ELF-1 (cell line): ENCODE measurements around the gene BBS2.

Experiments
- DNase-seq: peaks from one replicate; pipeline ENCODE4 v3.0.0-alpha.2; 2016; ENCODE audit warnings: low read depth, low spot score

The BBS2 gene

DNA sequence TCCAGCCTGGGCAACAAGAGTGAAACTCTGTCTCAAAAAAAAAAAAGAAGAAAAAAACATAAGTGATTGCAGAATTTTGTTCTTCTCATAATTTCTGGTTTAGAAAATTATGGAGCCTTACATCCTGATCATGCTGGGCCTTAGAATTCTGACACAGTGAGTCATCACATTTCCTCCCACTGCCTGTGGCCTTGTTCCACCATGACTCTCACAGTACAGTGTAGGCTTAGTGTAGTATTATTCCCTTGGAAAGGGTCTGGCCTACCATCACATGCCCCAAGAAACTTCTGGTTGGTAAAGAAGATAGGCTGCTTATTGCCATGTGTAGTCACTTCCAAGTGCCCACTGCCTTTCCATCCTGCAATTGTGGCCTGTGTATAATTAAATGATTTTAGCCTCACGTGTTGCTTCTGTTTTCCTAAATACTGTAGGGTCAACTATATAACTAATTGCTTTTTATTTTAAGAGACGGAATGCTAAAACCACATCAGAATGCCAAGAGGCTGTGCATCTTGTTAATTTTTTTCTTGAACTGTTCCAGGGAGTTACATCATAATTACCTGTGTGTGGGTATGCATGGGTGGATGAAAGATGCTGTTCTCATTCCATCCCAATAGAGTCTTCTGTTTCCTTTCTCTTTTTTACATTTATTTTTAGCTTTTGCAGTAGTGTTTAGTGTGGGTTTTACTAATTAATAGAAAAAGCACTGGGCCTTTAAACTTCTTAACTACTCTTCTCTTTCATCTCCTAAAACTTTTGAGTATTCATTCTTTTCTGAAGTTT, 42.5 kb downstream of the BBS2 start:
- DNase-seq = no peak

DNA sequence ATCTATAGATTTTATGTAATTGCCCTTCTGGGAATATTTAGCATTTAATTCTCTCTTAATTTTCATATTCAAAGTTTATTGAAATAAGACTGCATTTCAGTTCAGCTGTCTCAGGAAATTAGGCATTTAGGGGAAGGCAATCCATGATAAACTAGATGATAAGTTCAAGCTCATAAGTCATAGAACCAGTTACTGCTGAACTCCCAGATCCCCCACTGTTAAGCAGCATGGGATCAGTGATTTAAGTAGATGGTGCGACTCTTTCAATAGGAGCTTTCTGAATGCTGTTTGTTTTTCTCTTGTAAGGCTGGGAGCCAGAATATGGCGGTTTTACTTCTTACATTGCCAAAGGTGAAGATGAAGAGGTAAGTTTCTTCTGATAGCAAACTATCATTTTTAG, 44.6 kb downstream of the BBS2 start:
- DNase-seq = no peak

DNA sequence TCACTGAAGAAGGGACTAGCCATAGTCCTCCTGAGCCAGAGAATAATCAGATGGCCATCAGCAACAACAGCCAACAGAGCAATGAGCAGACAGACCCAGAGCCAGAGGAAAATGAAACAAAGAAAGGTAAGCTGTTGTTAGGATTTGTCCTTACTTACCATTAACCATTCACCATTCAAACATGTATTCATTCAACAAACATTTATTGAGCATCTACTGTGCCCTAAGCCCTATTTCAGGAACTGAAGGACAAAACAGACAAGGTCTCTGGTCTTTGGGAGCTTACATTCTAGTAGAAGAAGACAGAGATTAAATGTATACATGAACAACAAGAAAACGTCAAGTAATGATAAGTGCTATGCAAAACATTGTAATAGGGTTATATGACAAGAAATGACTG, 49.2 kb downstream of the BBS2 start:
- DNase-seq = no peak

- DNase-seq = no peak
These were observed 49.6 kb downstream of the BBS2 start for GRCh38 chr16:56470232-56470631.

GRCh38 chr16:56469748-56470147, 50.1 kb downstream of the BBS2 start:
- no peak for DNase-seq

DNA sequence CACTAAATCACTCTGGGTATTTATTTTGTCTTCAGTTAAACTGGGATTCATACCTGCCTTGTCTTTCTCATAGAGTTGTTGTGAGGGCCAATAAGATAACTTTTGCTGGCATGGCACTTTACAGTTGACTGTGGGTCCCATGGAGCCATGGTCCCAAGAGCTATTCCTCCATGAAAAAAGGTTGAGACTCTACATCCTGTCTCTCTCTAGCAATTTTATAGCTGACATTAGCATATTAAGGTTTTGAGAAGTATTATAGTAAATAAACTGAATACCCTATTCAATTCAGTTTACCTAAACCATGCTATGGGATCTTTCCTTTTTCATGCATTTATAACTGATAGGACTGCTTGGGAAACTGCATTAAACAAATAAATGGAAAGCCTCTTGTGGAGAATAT, 51.0 kb downstream of the BBS2 start:
- no peak for DNase-seq

- no peak for DNase-seq
These were observed 53.5 kb downstream of the BBS2 start for GRCh38 chr16:56466344-56466743.

- no peak for DNase-seq
These were observed 56.7 kb downstream of the BBS2 start for GRCh38 chr16:56463153-56463552.

DNA sequence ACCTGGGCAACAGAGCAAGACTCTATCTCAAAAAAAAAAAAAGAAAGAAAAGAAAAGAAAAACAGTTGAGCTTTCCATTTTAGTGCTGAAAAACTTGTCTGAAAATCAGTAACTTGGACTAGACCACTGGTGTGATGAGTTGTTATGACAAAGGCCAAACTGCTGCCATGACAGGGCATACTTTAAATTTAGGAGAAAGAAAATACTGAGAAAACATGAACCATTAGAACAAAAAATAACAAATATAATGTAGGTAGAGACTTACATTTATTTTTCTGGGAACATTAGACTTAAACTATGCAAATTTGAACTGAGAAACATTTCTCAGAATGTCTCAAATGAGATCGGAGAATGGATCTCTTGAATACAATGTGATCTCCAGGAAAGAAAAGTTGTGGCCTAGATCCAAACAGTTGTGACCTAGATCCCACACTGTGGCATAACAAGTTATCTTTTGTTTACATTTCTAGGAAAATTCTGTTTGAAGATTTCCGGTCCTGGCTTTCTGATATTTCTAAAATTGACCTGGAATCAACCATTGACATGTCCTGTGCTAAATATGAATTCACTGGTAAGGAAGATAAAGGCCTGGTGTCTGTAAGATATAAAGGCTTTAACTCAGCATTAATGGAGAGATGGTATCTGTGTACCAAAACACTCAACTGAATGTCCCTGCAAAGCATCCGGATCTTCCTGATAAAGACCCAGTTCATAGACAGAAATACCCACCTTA, 57.6 kb downstream of the BBS2 start:
- no peak for DNase-seq

DNA sequence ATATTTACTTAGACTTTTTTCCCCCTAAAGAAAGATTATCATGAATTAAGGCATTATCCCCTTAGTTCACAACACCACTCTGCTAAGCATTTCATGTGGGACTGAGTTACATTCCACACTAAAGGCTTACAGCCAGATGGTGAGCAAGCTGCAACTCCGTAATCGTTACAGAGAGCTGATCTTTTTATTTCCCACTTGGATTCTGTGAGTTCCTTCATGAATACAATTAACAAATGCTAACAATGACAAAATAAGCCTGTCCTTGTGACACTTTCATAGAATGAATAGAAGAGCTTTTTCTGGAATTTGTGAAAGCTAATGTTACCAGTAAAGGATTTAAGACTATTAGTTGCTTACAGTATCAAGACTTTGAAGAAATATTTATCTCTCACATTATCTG, 59.7 kb downstream of the BBS2 start:
- DNase-seq = no peak

DNA sequence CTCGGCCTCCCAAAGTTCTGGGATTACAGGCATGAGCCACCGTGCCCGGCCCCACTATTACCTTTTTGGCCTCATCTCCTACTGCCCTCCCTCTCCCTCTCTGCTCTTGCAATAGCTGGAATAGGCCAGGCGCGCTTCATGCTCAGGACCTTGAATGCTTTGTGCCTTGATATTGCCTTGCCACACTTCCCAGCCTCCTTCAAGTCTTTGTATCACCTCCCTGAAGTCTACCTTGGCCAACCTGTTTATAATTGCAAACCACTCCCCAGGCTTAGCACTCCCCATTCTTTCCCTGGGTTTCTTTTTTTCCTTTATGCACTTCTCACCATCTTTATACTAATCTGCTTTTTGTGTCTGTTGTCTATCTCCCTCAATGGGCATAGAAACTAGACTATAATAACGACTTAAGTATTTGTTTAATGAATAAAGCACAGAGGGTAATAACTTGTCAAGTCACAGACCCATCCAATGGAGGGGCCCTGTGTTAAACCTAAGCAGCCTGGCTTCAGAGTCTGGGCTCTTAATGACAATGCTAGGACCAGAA, 61.8 kb downstream of the BBS2 start:
- DNase-seq = no peak

GRCh38 chr16:56451753-56452689, 67.8 kb downstream of the BBS2 start:
- DNase-seq = peak; percentile 47

- peak; percentile 98 for DNase-seq
These were observed 68.7 kb downstream of the BBS2 start, which contains the start of the genes NUDT21 and OGFOD1 for GRCh38 chr16:56450986-56451752. Gene NUDT21 (minus strand): TSS chr16:56451332. CDS start chr16:56451202, 130 bp downstream. Gene OGFOD1 (plus strand): TSS chr16:56451554. CDS start chr16:56451613, 59 bp downstream.

DNA sequence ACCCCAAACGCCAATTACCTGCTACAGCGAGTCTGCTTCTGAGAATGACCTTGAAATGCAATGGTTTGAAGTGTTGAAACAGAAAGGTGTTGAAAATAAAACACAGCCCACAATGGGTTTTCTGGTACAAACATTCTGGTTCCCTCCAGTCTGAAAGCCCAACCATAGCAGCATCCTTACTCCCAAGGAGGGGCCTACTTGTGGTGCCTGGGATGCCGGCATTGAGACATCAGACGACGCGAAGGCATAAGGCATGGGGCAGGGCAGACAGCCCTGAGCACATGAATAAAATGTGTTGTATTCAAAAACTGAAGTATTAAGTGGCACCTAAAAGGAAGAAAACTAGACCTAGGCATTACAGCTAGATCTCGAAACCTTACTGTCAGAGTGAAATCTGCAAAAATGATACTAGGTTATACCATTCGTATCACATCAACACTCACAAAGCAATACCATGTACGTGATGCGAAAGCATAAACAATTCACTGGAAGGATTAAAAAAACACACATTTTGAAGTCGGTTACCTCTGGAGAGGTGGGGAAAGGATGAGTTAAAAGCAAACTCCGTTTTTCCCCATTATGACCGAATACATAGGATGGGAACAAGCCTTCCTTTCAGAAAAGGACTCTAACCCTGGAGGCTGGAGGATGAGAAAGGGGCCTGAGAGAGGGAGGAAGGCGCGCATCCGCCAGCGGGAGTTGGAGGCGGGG, 69.4 kb downstream of the BBS2 start:
- peak; percentile 32 for DNase-seq

DNA sequence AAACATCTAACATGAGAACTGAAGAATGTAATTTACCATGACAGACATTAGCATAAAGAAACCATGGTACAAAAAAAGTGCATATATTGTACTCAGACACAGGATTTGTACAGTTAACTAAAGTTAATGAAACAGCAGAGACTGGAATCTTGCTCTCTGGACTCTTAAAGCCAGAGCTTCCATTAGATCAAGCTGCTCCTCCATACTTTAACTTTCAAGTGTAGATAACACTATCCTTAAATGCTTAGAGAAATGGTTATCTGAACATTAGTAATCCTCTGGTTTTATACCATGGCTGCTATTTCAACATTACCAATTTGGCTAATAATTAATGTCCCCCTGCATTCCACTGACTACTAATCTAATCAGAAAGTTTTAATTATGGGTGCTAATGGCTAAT, 71.8 kb downstream of the BBS2 start:
- DNase-seq = no peak

GRCh38 chr16:56447286-56447685, 72.5 kb downstream of the BBS2 start:
- no peak for DNase-seq

DNA sequence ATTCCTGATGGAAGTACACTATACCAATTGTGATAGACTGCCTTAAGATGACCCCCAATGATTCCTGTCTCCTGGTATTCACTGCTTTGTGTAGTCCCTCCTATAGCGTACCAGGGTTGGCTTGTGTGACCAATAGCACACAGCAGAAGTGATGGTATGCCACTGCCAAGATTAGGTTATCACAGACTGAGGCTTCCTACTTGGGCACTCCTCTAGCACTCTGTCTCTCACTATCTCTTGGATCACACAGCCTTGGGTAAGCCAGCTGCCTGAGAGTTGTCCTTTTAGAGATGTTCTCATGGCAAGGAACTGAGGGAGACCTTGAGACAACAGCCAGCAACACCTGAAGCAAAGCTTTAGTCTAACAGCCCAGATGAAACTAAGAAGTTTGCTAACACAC, 81.8 kb downstream of the BBS2 start:
- no peak for DNase-seq

DNA sequence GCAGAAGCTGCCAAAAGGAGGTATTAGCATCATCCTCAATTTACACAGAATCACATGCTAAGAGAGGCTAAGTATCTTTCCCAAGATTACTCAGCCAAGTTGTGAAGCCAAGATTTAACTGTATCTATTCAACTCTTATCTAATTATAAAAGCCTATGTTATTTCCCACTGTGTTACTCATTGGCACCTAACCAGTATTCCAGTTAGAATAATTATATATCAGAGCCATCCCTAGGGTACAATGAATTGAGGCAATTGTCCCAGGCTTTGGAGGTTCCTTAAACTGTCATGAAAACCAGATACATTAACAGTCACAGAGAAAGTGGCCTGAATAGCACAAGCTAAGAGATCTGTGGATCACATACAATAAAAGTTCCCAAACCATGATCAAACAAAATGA, 83.6 kb downstream of the BBS2 start:
- DNase-seq = no peak
